ACC112 (cell line): Measurements from ENCODE around the gene MRI1.

Experiments
- H2AFZ ChIP-seq: fragments of 200-600 bp; sonication (generic); one replicate; pipeline ENCODE4 v1.6.0; 2017; ENCODE audit warnings: antibody characterized with exemption, low read length; ENCODE audit not compliant: unreplicated experiment
- H3K27ac ChIP-seq: fragments of 200-600 bp; sonication (generic); 2 replicates; pipeline ENCODE4 v1.5.1; 2014; ENCODE audit warnings: low read depth, mild to moderate bottlenecking, antibody characterized with exemption, low read length, moderate library complexity
- H3K27me3 ChIP-seq: fragments of 200-600 bp; sonication (generic); 2 replicates; pipeline ENCODE4 v1.6.1; 2014; ENCODE audit warnings: mild to moderate bottlenecking, antibody characterized with exemption, low read length, moderate library complexity, mixed read lengths; ENCODE audit not compliant: insufficient read depth
- H3K36me3 ChIP-seq: fragments of 200-600 bp; sonication (generic); 2 replicates; pipeline ENCODE4 v1.6.1; 2016; ENCODE audit warnings: mild to moderate bottlenecking, antibody characterized with exemption, low read length, moderate library complexity, mixed read lengths; ENCODE audit not compliant: insufficient read depth
- H3K4me1 ChIP-seq: fragments of 200-600 bp; sonication (generic); one replicate; pipeline ENCODE4 v1.6.1; 2016; ENCODE audit warnings: low read length, mixed read lengths; ENCODE audit not compliant: insufficient read depth, unreplicated experiment, control insufficient read depth
- H3K4me3 ChIP-seq: fragments of 200-600 bp; sonication (generic); 2 replicates; pipeline ENCODE4 v1.5.1; 2014; ENCODE audit warnings: mild to moderate bottlenecking, low read depth, low read length
- H3K79me2 ChIP-seq: fragments of 200-600 bp; sonication (generic); one replicate; pipeline ENCODE4 v1.6.0; 2016; ENCODE audit warnings: low read length; ENCODE audit not compliant: control insufficient read depth, unreplicated experiment, insufficient read depth

MRI1 gene

DNA sequence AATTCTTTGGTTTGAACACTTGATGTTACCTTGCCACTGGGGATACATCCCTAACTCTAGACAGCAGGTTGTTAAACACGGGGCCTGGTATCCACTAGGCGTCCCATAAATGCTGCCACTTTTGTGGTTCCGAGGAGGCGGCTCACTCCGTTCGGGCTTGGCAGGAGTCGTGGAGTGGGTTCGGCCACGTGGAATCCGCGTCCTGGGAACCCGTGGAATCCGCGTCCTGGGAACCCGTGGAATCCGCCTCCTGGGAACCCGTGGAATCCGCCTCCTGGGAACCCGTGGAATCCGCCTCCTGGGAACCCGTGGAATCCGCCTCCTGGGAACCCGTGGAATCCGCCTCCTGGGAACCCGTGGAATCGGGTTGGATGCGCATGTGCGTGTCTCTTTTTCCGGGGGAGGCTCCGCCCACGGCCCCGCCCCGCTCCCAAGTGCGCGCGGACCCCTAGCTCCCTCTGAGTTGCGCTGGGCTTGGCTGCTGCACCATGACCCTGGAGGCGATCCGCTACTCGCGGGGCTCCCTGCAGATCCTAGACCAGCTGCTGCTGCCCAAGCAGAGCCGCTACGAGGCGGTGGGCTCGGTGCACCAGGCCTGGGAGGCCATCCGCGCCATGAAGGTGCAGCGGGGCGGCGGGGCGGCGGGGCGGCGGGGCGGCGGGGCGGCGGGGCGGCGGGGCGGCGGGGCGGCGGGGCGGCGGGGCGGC lies at the start of gene MRI1:
Gene MRI1 (plus strand): TSS at position 422 of the 707 bp plus-strand sequence. CDS start 67 bp downstream, at position 489.
- Histone ChIP-seq H3K79me2 (no peaks in the 10 kb centered on the region), H3K4me3 (peak within 1 kb of the TSS; percentile 74), H3K27me3 (no peaks in the 10 kb centered on the region), H3K4me1 (no peaks in the 10 kb centered on the region), H3K36me3 (no peaks in the 10 kb centered on the region), H2AFZ (no peak within 1 kb of the TSS), H3K27ac (no peak within 1 kb of the TSS)

DNA sequence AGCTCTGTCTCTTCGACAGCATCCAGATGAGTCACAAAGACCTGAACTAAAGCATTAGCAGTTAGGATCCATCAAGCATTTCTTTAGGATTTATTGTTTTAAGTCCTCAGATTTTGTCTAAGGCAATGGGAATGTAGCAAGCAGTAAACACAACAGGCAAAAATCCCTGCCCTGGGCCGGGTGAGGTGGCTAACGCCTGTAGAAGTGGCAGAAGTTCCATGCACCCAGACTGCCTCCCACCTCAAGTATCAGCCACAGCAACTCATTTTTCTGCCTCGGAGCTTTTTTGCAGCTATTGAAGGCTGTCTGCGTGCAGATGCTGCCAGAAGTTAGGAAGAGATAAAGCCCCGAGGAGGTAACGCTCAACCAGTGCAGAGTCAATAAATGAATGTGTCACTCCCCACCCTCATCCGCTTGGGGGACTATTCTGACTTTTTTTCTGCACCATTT lies 47.1 kb upstream of the MRI1 start:
- Histone ChIP-seq H2AFZ (no peak overlapping the region), H3K36me3 (no peaks in the 10 kb centered on the region), H3K4me3 (no peak overlapping the region), H3K27ac (no peak overlapping the region), H3K4me1 (no peaks in the 10 kb centered on the region), H3K27me3 (0 out of 2 replicates have a peak, but pooled peaks cover 3% of the 10 kb centered on the region), H3K79me2 (no peaks in the 10 kb centered on the region)

DNA sequence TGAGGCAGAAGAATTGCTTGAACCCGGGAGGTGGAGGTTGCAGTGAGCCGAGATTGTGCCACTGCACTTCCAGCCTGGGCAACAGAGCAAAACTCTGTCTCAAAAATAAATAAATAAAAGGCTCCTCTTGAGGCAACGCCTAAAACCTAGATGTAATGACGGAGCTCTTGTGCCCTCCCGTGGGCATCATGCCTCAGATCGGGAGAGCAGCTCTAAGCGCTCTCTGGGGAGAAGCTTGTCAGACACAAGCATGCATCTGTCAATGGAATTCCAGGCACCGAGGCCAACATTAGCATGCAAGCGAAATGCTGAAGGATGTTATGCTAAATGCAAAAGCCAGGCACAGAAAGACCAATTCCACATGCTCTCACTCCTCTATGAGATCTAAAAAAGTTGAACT lies 45.6 kb upstream of the MRI1 start:
- Histone ChIP-seq H3K79me2 (no peaks in the 10 kb centered on the region), H3K4me3 (no peak overlapping the region), H3K27me3 (no peaks in the 10 kb centered on the region), H3K36me3 (no peaks in the 10 kb centered on the region), H3K4me1 (no peaks in the 10 kb centered on the region), H2AFZ (no peak overlapping the region), H3K27ac (no peak overlapping the region)

DNA sequence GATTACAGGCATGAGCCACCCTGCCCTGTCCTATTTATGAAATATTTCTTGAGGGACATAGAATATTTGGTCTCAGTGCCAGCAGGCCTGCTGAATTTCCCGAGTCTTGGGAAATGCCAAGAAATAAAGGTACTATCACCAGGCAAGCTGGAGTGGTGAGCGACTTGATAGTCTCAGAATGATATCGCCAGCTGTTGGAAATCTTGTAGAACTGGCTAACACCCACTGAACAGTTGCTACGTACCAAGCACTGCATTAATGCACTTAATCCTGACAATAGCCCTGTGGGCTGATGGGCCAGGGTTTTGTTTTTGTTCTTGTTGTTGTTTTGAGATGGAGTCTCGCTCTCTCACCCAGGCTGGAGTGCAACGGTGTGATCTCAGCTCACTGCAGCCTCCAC lies 42.2 kb upstream of the MRI1 start:
- H3K27ac ChIP-seq = no peak overlapping the region
- no peaks in the 10 kb centered on the region for H3K79me2 ChIP-seq
- no peak overlapping the region for H3K4me3 ChIP-seq
- no peaks in the 10 kb centered on the region for H3K4me1 ChIP-seq
- H3K36me3 ChIP-seq = no peaks in the 10 kb centered on the region
- H3K27me3 ChIP-seq = no peaks in the 10 kb centered on the region
- no peak overlapping the region for H2AFZ ChIP-seq

DNA sequence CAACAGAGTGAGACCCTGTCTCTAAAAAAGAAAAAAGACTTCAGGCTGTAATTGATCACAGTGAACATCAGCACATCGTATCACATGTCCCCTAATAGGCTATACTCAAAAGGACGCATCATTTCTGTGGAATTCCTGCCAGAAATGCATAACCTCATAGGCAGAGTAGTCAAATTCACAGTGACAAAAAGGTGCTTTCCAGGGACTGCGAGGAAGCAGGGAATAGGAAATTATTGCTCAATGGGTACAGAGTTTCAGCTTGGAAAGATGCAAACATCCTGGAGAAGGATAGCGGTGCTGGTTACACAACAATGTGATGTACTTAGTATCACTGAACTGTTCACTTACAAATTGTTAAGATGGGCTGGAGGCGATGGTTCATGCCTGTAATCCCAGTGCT lies 41.1 kb upstream of the MRI1 start:
- Histone ChIP-seq H3K27me3 (no peaks in the 10 kb centered on the region), H3K36me3 (no peaks in the 10 kb centered on the region), H3K4me3 (no peak overlapping the region), H3K27ac (no peak overlapping the region), H2AFZ (no peak overlapping the region), H3K79me2 (no peaks in the 10 kb centered on the region), H3K4me1 (no peaks in the 10 kb centered on the region)

DNA sequence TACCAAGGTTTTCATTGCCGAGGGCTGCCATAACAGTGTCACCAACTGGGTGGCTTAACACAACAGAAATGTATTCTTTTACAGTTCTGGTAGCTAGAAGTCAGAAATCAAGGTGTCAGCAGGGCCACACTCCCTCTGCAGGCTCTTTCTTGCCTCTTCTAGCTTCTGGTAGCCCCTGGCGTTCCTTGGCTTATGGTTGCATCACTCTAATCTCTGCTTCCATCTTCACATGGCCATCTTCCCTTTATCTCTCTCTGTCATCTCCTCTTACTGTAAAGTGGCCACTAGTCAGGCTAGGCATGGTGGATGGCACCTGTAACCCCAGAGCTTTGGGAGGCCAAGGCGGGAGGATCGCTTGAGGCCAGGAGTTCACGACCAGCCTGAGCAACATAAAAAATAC lies 38.0 kb upstream of the MRI1 start:
- Histone ChIP-seq H3K79me2 (no peaks in the 10 kb centered on the region), H3K4me1 (peaks cover 13% of the 10 kb centered on the region), H3K27ac (no peak overlapping the region), H2AFZ (no peak overlapping the region), H3K36me3 (no peaks in the 10 kb centered on the region), H3K4me3 (no peak overlapping the region), H3K27me3 (no peaks in the 10 kb centered on the region)

DNA sequence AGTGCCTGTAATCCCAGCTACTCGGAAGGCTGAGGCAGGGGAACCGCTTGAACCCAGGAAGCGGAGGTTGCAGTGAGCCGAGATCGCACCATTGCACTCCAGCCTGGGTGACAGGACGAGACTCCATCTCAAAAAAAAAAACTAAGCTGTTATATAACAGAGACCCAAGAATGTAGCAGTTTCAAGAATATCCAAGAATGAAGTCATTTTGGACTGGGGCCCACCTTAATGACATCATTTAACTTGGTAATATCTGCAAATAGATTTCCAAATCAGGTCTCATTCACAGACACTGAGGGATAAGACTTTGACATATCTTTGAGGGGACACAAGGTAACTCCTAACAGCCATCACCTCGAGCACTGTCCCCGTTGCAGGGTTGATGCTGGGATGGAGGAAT lies 36.5 kb upstream of the MRI1 start:
- no peak overlapping the region for H2AFZ ChIP-seq
- no peaks in the 10 kb centered on the region for H3K79me2 ChIP-seq
- no peaks in the 10 kb centered on the region for H3K36me3 ChIP-seq
- H3K27me3 ChIP-seq = no peaks in the 10 kb centered on the region
- H3K4me3 ChIP-seq = no peak overlapping the region
- H3K4me1 ChIP-seq = peaks cover 19% of the 10 kb centered on the region
- no peak overlapping the region for H3K27ac ChIP-seq

DNA sequence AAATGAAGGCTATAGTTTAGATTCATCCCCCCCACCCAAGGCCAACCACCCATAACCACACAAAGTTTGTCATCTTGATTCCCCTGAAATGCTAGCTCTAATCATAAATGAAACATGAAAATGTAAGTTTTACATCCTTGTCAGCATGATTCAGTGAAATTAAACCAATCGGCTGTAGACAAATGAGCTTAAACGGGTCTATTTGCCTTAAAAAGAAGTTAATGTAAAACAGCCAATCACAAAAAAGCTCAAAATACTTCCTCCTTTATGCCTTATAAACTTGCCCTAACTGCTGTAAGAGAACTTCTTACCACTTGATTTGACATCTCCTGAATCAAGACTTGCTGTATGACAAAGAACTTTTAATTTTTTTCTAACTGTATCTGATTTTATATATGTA lies 34.5 kb upstream of the MRI1 start:
- H3K4me1 ChIP-seq = peaks cover 19% of the 10 kb centered on the region
- H2AFZ ChIP-seq = peak overlapping the region; percentile 33
- H3K4me3 ChIP-seq = no peak overlapping the region
- peak overlapping the region; percentile 99 for H3K27ac ChIP-seq
- H3K36me3 ChIP-seq = no peaks in the 10 kb centered on the region
- H3K27me3 ChIP-seq = no peaks in the 10 kb centered on the region
- no peaks in the 10 kb centered on the region for H3K79me2 ChIP-seq

DNA sequence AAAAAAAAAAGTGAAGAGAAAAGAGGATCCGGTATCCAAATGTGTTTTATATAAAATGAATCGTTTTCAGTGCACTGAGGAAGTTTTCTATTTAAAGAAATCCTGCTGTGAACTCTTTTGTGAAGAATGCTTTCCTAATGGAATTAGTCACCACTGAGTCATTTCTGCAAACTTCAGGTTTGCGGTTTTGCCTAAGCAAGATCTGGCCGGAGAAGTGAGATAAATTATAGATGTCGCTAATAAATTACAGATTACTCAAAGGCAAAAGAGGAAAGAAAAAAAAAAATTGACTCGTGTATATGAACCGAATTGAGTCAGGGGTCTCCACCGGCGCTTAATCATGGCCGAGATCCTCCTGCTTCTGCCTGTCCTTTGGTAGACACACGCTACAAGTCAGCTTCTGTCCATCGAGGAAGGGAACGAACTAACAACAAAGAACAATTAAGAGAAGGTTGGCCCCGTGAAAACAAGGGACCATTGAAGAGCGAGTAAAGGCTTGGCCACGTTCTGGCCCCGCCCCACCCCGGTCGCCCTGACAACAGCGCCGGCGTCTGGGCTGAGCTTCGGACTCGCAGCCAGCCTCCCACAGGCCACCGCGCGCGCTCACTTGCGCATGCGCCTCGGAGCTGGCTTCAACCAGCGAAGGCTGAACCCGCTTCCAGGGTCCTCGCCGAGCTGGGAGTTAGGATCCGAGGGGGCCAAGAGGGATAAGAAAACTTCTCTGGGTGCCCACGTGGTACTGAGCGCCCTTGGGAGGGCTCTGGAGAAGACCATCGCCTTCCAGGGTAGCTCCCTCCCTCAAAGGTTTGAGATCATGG lies 33.0 kb upstream of the MRI1 start:
- no peak overlapping the region for H2AFZ ChIP-seq
- H3K79me2 ChIP-seq = no peaks in the 10 kb centered on the region
- H3K36me3 ChIP-seq = no peaks in the 10 kb centered on the region
- H3K27ac ChIP-seq = peak overlapping the region; percentile 99
- H3K4me3 ChIP-seq = peak overlapping the region; percentile 93
- no peaks in the 10 kb centered on the region for H3K27me3 ChIP-seq
- H3K4me1 ChIP-seq = peaks cover 19% of the 10 kb centered on the region

DNA sequence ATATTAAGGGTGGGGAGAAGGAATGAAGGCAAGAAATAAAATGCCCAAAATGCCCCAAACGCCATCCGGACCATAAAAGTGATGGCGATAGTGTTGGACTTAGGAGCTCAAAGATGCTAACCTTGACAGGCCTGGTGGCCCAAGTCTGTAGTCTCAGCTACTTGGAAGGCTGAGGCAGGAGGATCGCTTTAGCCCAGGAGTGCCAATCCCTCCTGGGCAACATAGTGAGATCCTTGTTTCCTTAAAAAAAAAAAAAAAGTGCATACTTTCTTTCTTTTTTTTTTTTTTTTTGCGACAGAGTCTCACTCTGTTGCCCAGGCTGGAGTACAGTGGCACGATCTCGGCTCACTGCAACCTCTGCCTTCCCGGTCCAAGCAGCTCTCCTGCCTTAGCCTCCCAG lies 32.0 kb upstream of the MRI1 start:
- Histone ChIP-seq H3K4me3 (peak overlapping the region; percentile 93), H3K4me1 (peaks cover 19% of the 10 kb centered on the region), H2AFZ (no peak overlapping the region), H3K36me3 (no peaks in the 10 kb centered on the region), H3K27me3 (no peaks in the 10 kb centered on the region), H3K27ac (peak overlapping the region; percentile 99; the same call in 1 of the 2 replicates), H3K79me2 (no peaks in the 10 kb centered on the region)

DNA sequence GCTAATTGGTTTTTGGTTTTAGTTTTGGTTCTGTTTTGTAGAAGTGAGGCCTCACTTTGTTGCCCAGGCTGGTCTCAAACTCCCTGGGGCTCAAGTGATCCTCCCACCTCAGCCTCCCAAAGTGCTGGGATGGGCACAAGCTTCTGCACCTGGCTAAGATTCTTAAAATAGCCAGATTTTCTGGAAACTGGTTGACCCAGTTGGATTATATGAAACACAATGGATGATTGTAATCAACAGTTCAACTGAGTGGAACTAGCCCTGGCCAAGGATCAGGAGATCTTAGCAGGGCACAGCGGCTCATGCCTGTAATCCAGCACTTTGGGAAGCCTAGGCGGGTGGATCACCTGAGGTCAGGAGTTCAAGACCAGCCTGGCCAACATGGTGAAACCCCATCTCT lies 29.6 kb upstream of the MRI1 start:
- Histone ChIP-seq H3K27me3 (no peaks in the 10 kb centered on the region), H3K4me1 (peaks cover 15% of the 10 kb centered on the region), H3K27ac (no peak overlapping the region), H3K36me3 (no peaks in the 10 kb centered on the region), H3K79me2 (no peaks in the 10 kb centered on the region), H3K4me3 (no peak overlapping the region), H2AFZ (no peak overlapping the region)
